ENCODE results near the gene CDH11. TPM values are rescaled to one million over a fixed set of nuclear protein-coding genes. Genes with fewer than 3 reads are reported as not detected.

CDH11 gene
- total and polyA plus RNA-seq, 3 experiments from 2014 or later = not detected

GRCh38 chr16:64919929-64920607, 201.8 kb downstream of the CDH11 start:
- H3K4me1 ChIP-seq (ENCODE audit: insufficient read depth, low read length) = no peaks in the 10 kb centered on the region
- ChIA-PET POLR2A (no interaction called here), CTCF (no interaction called here)
- no peak overlapping the region for H3K27ac ChIP-seq (ENCODE audit: low read depth, low read length)
- DNase-seq = no peak
- no peaks in the 10 kb centered on the region for H3K36me3 ChIP-seq (ENCODE audit: insufficient read depth, low read length)
- Mint-ChIP-seq H3K36me3 (no peaks in the 10 kb centered on the region), H3K9me3 (peaks cover 2 to 23% (median 16%) of the 10 kb centered on the region in 5 donors), H3K27me3 (no peaks in the 10 kb centered on the region), H3K4me1 (no peaks in the 10 kb centered on the region), H3K27ac (no peak overlapping the region), H3K4me3 (no peak overlapping the region)
- no peak overlapping the region for H3K4me3 ChIP-seq (ENCODE audit: low read length)
- no peaks in the 10 kb centered on the region for H3K27me3 ChIP-seq (ENCODE audit: insufficient read depth, low read length, poor library complexity, severe bottlenecking)
- H3K9me3 ChIP-seq (ENCODE audit: low read length) = no peaks in the 10 kb centered on the region

DNA sequence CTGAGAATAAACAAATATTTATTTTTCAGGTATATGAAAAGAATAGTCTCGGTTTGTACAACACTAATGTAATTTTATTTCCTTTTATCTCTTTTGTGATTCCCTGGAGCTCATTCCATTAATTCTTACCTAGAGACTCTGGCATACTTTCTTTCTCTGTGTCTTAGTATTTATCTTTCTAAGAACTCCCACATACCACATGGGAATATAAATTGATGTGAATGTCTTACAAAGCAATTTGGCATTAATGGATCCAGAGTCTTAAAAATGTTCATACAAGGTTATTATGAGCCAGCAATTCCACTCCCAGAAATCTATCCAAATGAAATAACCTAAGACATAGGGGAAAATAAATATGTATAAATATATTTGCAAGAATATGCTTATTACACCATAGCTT, 202.7 kb downstream of the CDH11 start:
- Mint-ChIP-seq H3K9me3 (peaks cover 1 to 21% (median 16%) of the 10 kb centered on the region in 5 donors), H3K27me3 (no peaks in the 10 kb centered on the region), H3K36me3 (no peaks in the 10 kb centered on the region), H3K4me3 (no peak overlapping the region), H3K27ac (no peak overlapping the region), H3K4me1 (no peaks in the 10 kb centered on the region)
- ChIA-PET CTCF (no interaction called here), POLR2A (no interaction called here)
- no peak overlapping the region for H3K4me3 ChIP-seq (ENCODE audit: low read length)
- H3K27me3 ChIP-seq (ENCODE audit: insufficient read depth, low read length, poor library complexity, severe bottlenecking) = no peaks in the 10 kb centered on the region
- no peak overlapping the region for H3K27ac ChIP-seq (ENCODE audit: low read depth, low read length)
- H3K9me3 ChIP-seq (ENCODE audit: low read length) = no peaks in the 10 kb centered on the region
- no peak for DNase-seq
- H3K36me3 ChIP-seq (ENCODE audit: insufficient read depth, low read length) = no peaks in the 10 kb centered on the region
- H3K4me1 ChIP-seq (ENCODE audit: insufficient read depth, low read length) = no peaks in the 10 kb centered on the region

- DNase-seq = no peak
- H3K27me3 Mint-ChIP-seq = no peaks in the 10 kb centered on the region
- Histone ChIP-seq H3K27me3 (ENCODE audit: insufficient read depth, low read length, poor library complexity, severe bottlenecking) (no peaks in the 10 kb centered on the region), H3K27ac (ENCODE audit: low read depth, low read length) (no peak overlapping the region), H3K36me3 (ENCODE audit: insufficient read depth, low read length) (no peaks in the 10 kb centered on the region), H3K9me3 (ENCODE audit: low read length) (no peaks in the 10 kb centered on the region), H3K4me3 (ENCODE audit: low read length) (no peak overlapping the region), H3K4me1 (ENCODE audit: insufficient read depth, low read length) (no peaks in the 10 kb centered on the region)
- H3K4me3 Mint-ChIP-seq = no peak overlapping the region
- H3K36me3 Mint-ChIP-seq = no peaks in the 10 kb centered on the region
- no peaks in the 10 kb centered on the region for H3K4me1 Mint-ChIP-seq
- ChIA-PET POLR2A (no interaction called here), CTCF (no interaction called here)
- H3K27ac Mint-ChIP-seq = no peak overlapping the region
- peaks cover 0 to 16% (median 12%) of the 10 kb centered on the region in 5 donors for H3K9me3 Mint-ChIP-seq
Observed at GRCh38 chr16:64916051-64916450, 205.8 kb downstream of the CDH11 start.

GRCh38 chr16:64910356-64910755, 211.5 kb downstream of the CDH11 start:
- POLR2A ChIA-PET = no interaction called here
- no peak overlapping the region for H3K27ac Mint-ChIP-seq
- Histone ChIP-seq H3K4me3 (ENCODE audit: low read length) (no peak overlapping the region), H3K4me1 (ENCODE audit: insufficient read depth, low read length) (no peaks in the 10 kb centered on the region), H3K9me3 (ENCODE audit: low read length) (no peaks in the 10 kb centered on the region), H3K27me3 (ENCODE audit: insufficient read depth, low read length, poor library complexity, severe bottlenecking) (no peaks in the 10 kb centered on the region), H3K27ac (ENCODE audit: low read depth, low read length) (no peak overlapping the region), H3K36me3 (ENCODE audit: insufficient read depth, low read length) (no peaks in the 10 kb centered on the region)
- DNase-seq = no peak
- H3K36me3 Mint-ChIP-seq = no peaks in the 10 kb centered on the region
- CTCF ChIA-PET = no interaction called here
- H3K27me3 Mint-ChIP-seq = no peaks in the 10 kb centered on the region
- H3K9me3 Mint-ChIP-seq = peaks cover 1 to 12% (median 9%) of the 10 kb centered on the region in 5 donors
- no peak overlapping the region for H3K4me3 Mint-ChIP-seq
- no peaks in the 10 kb centered on the region for H3K4me1 Mint-ChIP-seq

GRCh38 chr16:64907844-64908243, 214.0 kb downstream of the CDH11 start:
- no peak overlapping the region for H3K27ac Mint-ChIP-seq
- H3K27me3 Mint-ChIP-seq = no peaks in the 10 kb centered on the region
- POLR2A ChIA-PET = no interaction called here

GRCh38 chr16:64903770-64904169, 218.1 kb downstream of the CDH11 start:
- Histone ChIP-seq H3K4me3 (ENCODE audit: low read length) (no peak overlapping the region), H3K4me1 (ENCODE audit: insufficient read depth, low read length) (no peaks in the 10 kb centered on the region), H3K27me3 (ENCODE audit: insufficient read depth, low read length, poor library complexity, severe bottlenecking) (no peaks in the 10 kb centered on the region), H3K9me3 (ENCODE audit: low read length) (no peaks in the 10 kb centered on the region), H3K36me3 (ENCODE audit: insufficient read depth, low read length) (no peaks in the 10 kb centered on the region), H3K27ac (ENCODE audit: low read depth, low read length) (no peak overlapping the region)
- Mint-ChIP-seq H3K36me3 (no peaks in the 10 kb centered on the region), H3K27ac (no peak overlapping the region), H3K4me1 (no peaks in the 10 kb centered on the region), H3K4me3 (no peak overlapping the region), H3K27me3 (no peaks in the 10 kb centered on the region), H3K9me3 (peaks cover 4 to 26% (median 19%) of the 10 kb centered on the region in 5 donors)
- CTCF ChIA-PET = no interaction called here
- no peak for DNase-seq
- POLR2A ChIA-PET = no interaction called here

More at GRCh38 chr16:64907844-64908243, 214.0 kb downstream of the CDH11 start:
- Histone ChIP-seq H3K4me3 (ENCODE audit: low read length) (no peak overlapping the region), H3K36me3 (ENCODE audit: insufficient read depth, low read length) (no peaks in the 10 kb centered on the region), H3K27me3 (ENCODE audit: insufficient read depth, low read length, poor library complexity, severe bottlenecking) (no peaks in the 10 kb centered on the region), H3K9me3 (ENCODE audit: low read length) (no peaks in the 10 kb centered on the region), H3K27ac (ENCODE audit: low read depth, low read length) (no peak overlapping the region), H3K4me1 (ENCODE audit: insufficient read depth, low read length) (no peaks in the 10 kb centered on the region)
- Mint-ChIP-seq H3K4me3 (no peak overlapping the region), H3K9me3 (peaks cover 1 to 19% (median 11%) of the 10 kb centered on the region in 5 donors), H3K36me3 (no peaks in the 10 kb centered on the region), H3K4me1 (no peaks in the 10 kb centered on the region)
- CTCF ChIA-PET = no interaction called here
- no peak for DNase-seq

DNA sequence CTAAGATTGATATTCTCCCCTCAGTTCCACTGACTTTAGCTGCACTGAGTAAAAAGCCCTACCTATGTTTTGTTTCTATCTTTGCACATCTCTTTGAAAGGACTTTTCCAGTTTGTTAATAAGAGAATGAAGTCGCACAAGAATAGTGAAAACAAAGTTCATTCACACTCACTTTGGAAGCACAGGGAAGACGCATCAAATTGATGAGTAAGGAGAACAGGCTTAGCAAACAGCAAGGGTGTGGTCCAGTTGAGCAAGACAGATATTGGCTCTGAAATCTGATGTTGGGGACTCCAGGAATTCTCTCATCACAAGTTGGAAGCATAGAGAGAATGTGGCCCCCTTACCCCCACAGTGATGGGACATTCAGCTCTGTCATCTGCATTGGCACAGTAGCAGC, 221.3 kb downstream of the CDH11 start:
- POLR2A ChIA-PET = no interaction called here
- Mint-ChIP-seq H3K4me3 (no peak overlapping the region), H3K27me3 (no peaks in the 10 kb centered on the region), H3K4me1 (no peaks in the 10 kb centered on the region), H3K36me3 (no peaks in the 10 kb centered on the region), H3K27ac (no peak overlapping the region), H3K9me3 (peaks cover 5 to 26% (median 13%) of the 10 kb centered on the region in 5 donors)
- Histone ChIP-seq H3K4me3 (ENCODE audit: low read length) (no peak overlapping the region), H3K4me1 (ENCODE audit: insufficient read depth, low read length) (no peaks in the 10 kb centered on the region), H3K9me3 (ENCODE audit: low read length) (no peaks in the 10 kb centered on the region), H3K27me3 (ENCODE audit: insufficient read depth, low read length, poor library complexity, severe bottlenecking) (no peaks in the 10 kb centered on the region), H3K36me3 (ENCODE audit: insufficient read depth, low read length) (no peaks in the 10 kb centered on the region), H3K27ac (ENCODE audit: low read depth, low read length) (no peak overlapping the region)
- no peak for DNase-seq
- CTCF ChIA-PET = no interaction called here

- Histone ChIP-seq H3K9me3 (ENCODE audit: low read length) (no peaks in the 10 kb centered on the region), H3K27ac (ENCODE audit: low read depth, low read length) (no peak overlapping the region), H3K36me3 (ENCODE audit: insufficient read depth, low read length) (no peaks in the 10 kb centered on the region), H3K4me1 (ENCODE audit: insufficient read depth, low read length) (no peaks in the 10 kb centered on the region), H3K4me3 (ENCODE audit: low read length) (no peak overlapping the region), H3K27me3 (ENCODE audit: insufficient read depth, low read length, poor library complexity, severe bottlenecking) (no peaks in the 10 kb centered on the region)
- ChIA-PET CTCF (no interaction called here), POLR2A (no interaction called here)
- Mint-ChIP-seq H3K4me1 (no peaks in the 10 kb centered on the region), H3K36me3 (no peaks in the 10 kb centered on the region), H3K9me3 (peaks cover 6 to 28% (median 13%) of the 10 kb centered on the region in 5 donors), H3K27ac (no peak overlapping the region), H3K4me3 (no peak overlapping the region), H3K27me3 (no peaks in the 10 kb centered on the region)
- DNase-seq = no peak
Observed at GRCh38 chr16:64900019-64900418, 221.8 kb downstream of the CDH11 start.

All from CD8-positive, alpha-beta memory T cell (primary cell).